IMR-90 (cell line): Measurements from ENCODE around the gene TMEM191B. TPM values are rescaled to one million over a fixed set of nuclear protein-coding genes. Genes with fewer than 3 reads are reported as not detected.

Experiments used
- polyA plus RNA-seq, 3 experiments: library from polyadenylated mRNA; depleted of rRNA; stranded (reverse); fragments of >200 nt; gene quantifications; 2 replicates each; pipeline ENCODE4 v1.2.3, GENCODE V29; 2012; ENCODE audit warnings: low replicate concordance in 1 of 3
- total RNA-seq: library from RNA; depleted of rRNA; stranded (reverse); fragments of >200 nt; gene quantifications from 2 replicates; pipeline ENCODE4 v1.2.3, GENCODE V29; 2012; rRNA removed

The TMEM191B gene
- total and polyA plus RNA-seq, 2 of the 4 experiments (the other 2 are of a cell fraction): 0.80 TPM; not detected in 1

Other genes starting within 250 kb of the TMEM191B start
- not detected in 2 replicates for gene GGTLC3, start 9.6 kb upstream of the TMEM191B start, total RNA-seq
- not detected in 2 replicates for gene GGTLC3, start 9.6 kb upstream of the TMEM191B start, polyA plus RNA-seq (2012; rRNA removed)
- gene RIMBP3, start 84.1 kb downstream of the TMEM191B start, total RNA-seq: 0.28 and 0.54 TPM in 2 replicates
- 0.20 and 0.21 TPM in 2 replicates for gene RIMBP3, start 84.1 kb downstream of the TMEM191B start, polyA plus RNA-seq (2012; rRNA removed)